AG09309 (cell line): ENCODE measurements around the gene AOPEP.
"Not testable (repeated sequence)": the region's sequence is repeated elsewhere in the genome, so short reads cannot be mapped to it uniquely, and the experiment has no call there.

ENCODE experiments used
- DNase-seq: peaks from one replicate; pipeline ENCODE4 v3.0.0-alpha.2; 2010; ENCODE audit warnings: low read depth
- H3K4me3 ChIP-seq: 2 replicates; pipeline ENCODE4 v1.5.1; 2011; ENCODE audit warnings: mild to moderate bottlenecking, low read depth, low read length, moderate library complexity; ENCODE audit not compliant: control insufficient read depth
- TF ChIP-seq, protein P1 (sequence below): IDR thresholded peaks from 2 replicates; pipeline ENCODE4 v1.5.1; 2011; ENCODE audit warnings: mild to moderate bottlenecking, low read depth, low read length, inconsistent platforms; ENCODE audit not compliant: insufficient read depth, control insufficient read depth; ENCODE audit errors: missing control alignments

AOPEP gene

GRCh38 chr9:94950579-94951323 lies 224.3 kb downstream of the AOPEP start:
- no peak overlapping the region for H3K4me3 ChIP-seq
- no peak for DNase-seq
- TF ChIP-seq, protein P1, sequence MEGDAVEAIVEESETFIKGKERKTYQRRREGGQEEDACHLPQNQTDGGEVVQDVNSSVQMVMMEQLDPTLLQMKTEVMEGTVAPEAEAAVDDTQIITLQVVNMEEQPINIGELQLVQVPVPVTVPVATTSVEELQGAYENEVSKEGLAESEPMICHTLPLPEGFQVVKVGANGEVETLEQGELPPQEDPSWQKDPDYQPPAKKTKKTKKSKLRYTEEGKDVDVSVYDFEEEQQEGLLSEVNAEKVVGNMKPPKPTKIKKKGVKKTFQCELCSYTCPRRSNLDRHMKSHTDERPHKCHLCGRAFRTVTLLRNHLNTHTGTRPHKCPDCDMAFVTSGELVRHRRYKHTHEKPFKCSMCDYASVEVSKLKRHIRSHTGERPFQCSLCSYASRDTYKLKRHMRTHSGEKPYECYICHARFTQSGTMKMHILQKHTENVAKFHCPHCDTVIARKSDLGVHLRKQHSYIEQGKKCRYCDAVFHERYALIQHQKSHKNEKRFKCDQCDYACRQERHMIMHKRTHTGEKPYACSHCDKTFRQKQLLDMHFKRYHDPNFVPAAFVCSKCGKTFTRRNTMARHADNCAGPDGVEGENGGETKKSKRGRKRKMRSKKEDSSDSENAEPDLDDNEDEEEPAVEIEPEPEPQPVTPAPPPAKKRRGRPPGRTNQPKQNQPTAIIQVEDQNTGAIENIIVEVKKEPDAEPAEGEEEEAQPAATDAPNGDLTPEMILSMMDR, result no peak

GRCh38 chr9:94951324-94952135 lies 225.0 kb downstream of the AOPEP start:
- no peak for DNase-seq
- H3K4me3 ChIP-seq, result no peak overlapping the region
- TF ChIP-seq, protein P1, result no peak

GRCh38 chr9:94952565-94953373 lies 226.3 kb downstream of the AOPEP start:
- H3K4me3 ChIP-seq, result no peak overlapping the region
- TF ChIP-seq, protein P1, result no peak
- no peak for DNase-seq

- no peak for DNase-seq
- TF ChIP-seq, protein P1, result no peak
- H3K4me3 ChIP-seq, result no peak overlapping the region
Observed at GRCh38 chr9:94956731-94957130, 230.2 kb downstream of the AOPEP start.

GRCh38 chr9:94960964-94961363 lies 234.5 kb downstream of the AOPEP start:
- DNase-seq, result no peak
- TF ChIP-seq, protein P1, result no peak
- no peak overlapping the region for H3K4me3 ChIP-seq

- TF ChIP-seq, protein P1, result no peak
- no peak overlapping the region for H3K4me3 ChIP-seq
- no peak for DNase-seq
Observed at GRCh38 chr9:94961870-94962269, 235.4 kb downstream of the AOPEP start.

- not testable (repeated sequence) for H3K4me3 ChIP-seq, DNase-seq
Observed at GRCh38 chr9:94965631-94966030, 239.1 kb downstream of the AOPEP start.

DNA sequence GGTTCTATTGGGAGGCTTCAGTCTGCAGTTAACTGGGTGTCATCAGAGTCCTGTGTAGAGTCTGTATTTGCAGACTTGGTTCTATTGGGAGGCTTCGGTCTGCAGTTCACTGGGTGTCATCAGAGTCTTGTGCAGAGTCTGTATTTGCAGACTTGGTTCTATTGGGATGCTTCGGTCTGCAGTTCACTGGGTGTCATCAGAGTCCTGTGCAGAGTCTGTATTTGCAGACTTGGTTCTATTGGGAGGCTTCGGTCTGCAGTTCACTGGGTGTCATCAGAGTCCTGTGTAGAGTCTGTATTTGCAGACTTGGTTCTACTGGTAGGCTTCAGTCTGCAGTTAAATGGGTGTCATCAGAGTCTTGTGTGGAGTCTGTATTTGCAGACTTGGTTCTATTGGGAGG lies 239.5 kb downstream of the AOPEP start:
- not testable (repeated sequence) for DNase-seq, H3K4me3 ChIP-seq
